Amniotic stem cell (primary cell): Measurements from ENCODE around the gene SAP25.
A peak's percentile ranks its signal among the peaks of the same experiment; 100 is the strongest.
"Not testable (repeated sequence)": the region's sequence is repeated elsewhere in the genome, so short reads cannot be mapped to it uniquely, and the experiment has no call there.

Experiments
- DNase-seq: peaks from one replicate; lab custom pipeline; 2025; lab: John Stamatoyannopoulos, UW

Gene SAP25

DNA sequence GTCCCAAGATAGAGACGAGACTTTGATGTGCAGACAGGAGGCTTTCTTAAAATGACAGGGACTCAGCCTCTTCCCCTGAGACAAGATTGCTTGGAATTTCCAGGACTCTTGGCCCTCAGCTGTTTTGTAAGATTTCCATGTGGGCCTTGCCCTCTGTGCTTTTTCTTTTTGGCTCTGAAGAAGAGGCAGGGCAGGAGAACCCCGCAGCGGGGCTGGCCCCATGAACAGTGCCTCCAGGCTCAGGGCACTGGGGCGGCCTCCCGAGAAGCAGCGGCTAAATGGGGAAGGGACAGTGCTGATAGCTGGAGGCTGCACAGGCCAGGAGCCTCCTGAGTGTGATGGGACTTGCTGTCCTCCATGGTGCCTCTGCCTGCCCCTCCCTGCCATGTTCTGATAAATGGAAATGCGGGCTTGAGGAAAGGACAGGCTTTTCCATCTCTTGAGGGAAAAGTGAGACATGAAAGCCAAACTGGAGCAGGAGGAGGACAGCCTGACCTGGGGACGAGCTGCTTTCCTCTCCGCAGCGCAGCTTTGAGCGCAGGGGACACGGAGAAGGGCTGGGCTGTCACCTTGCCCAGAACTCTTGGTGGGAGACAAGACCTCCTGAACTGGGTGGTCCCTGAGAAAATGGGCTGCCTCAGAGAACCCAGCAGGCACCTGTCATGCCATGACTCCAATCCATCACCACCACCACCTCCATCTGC, 12.1 kb downstream of the SAP25 start:
- no peak for DNase-seq

DNA sequence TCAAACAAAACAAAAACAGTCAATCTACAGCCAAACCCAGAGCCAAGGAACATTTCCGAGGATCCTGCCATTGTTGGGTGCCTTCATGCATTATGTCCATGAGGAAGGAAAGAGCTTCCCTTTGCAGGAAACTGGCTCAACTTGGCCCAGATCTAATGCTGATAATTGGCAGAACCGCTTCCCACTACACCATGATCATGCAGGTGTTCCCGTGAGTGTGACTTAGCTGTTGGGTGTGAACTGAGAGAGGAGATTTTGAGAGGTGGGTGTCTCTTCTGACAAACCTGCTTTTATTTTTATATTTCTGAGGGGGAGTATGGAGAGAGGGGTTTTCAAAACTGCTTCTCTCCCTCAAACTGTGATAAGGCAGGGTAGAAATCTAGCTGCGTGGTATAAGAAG, 14.6 kb downstream of the SAP25 start:
- DNase-seq = no peak

DNA sequence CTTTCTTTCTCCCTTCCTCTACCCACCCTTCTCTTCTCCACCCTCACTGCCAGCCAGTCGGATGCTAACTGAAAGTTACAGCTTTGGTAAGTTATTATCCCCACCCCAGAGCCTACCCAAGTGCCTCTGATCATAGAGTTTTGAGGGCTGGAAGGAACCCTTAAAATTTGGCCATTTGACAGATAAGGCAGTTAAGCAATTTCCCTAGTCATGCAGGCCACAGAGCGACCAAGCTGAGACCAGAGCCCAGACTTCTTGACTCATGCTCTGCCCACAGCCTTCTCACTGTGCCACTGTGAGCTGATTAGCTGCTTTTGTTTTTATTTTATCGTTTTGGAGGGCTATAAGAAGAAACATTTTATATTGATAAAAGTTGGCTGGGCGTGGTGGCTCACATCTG, 17.2 kb downstream of the SAP25 start:
- no peak for DNase-seq

DNA sequence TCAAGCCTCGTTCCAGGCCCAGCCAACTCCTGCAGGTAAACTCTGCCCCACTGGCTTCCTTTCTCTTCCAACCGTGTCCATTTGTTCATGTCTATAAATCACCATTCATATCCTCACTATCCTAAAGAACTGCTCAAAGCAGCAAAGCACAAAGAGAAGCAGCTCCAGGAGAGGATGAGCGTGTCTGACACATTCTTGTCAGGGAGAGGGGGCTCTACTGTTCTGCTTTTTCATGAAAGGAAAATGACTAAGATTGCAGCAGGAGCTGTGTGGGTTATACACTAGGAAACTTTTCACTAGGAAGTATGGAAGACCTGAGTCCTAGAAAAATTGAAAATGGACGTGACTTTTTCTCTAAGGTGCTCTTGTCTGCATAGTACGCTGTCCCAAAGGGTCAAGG, 18.0 kb downstream of the SAP25 start:
- no peak for DNase-seq

DNA sequence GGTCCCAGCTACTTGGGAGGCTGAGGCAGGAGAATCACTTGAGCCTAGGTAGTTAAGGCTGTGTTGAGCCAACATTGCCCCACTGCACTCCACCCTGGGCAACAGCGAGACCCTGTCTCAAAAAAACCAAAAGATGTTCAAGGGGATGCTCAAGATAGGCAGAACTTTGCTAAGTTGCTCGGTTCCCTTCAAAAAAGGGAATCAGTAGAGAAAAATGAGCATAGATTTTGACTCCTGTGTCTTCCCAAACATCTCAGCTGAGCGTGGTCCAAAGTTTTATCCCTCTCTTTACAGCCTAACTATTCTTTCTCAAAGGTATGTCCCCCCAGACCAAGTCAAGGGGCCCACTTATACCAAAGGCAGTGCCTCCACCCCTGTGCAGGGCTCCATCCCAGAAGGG, 20.7 kb downstream of the SAP25 start:
- DNase-seq = no peak

DNA sequence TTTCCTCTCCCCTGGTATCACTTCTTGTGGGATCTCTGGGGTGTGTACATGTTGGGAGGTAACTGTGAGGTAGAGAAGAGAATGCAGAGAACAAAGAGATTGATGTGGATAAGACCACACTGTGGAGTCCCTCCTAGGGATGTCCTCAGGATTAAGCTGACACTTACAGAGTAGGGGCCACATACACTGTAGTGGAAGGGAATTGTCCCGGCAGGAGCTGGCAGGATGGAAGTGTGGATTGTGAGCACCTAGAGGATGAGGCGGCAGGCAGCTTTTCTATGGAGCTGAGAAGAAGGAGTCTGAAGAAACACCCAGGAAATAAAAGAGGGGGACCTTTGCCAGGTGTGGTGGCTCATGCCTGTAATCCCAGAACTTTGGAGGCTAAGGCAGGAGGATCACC, 21.2 kb downstream of the SAP25 start:
- DNase-seq = no peak

DNA sequence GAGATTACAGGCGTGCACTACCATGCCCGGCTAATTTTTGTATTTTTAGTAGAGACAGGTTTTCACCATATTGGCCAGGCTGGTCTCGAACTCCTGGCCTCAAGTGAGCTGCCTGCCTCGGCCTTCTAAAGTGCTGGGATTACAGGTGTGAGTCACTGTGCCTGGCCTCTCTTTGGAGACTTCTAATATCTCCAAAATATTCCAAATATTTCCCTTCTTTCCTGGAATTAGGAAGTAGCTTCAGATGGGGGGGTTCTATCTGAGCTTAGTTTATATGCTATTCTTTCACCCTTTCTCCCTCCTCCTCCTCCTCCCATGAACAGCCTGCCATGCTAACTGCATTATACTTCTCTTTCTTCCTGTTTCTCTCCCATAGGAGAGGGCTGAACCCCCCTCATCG, 25.3 kb downstream of the SAP25 start:
- DNase-seq = not testable (repeated sequence)

DNA sequence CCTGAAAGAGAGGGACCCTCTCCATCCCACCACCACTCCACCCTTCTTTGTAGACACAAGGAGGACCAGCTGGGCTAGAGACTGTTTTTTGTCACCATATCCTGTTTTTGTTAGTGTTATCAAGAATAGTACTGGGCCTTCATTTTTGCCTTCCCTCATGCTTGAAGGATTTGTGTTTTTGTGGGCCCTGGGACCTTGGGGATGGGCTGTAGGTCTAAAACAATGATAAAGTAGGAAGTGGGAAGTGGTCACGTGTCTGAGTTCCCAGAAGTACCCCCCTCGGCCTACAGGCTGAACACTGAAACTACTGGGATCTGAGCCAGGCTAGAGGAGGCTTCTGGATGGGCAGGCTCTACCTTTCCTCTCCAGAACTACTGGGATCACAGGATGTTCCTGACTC, 25.8 kb downstream of the SAP25 start:
- DNase-seq = no peak

DNA sequence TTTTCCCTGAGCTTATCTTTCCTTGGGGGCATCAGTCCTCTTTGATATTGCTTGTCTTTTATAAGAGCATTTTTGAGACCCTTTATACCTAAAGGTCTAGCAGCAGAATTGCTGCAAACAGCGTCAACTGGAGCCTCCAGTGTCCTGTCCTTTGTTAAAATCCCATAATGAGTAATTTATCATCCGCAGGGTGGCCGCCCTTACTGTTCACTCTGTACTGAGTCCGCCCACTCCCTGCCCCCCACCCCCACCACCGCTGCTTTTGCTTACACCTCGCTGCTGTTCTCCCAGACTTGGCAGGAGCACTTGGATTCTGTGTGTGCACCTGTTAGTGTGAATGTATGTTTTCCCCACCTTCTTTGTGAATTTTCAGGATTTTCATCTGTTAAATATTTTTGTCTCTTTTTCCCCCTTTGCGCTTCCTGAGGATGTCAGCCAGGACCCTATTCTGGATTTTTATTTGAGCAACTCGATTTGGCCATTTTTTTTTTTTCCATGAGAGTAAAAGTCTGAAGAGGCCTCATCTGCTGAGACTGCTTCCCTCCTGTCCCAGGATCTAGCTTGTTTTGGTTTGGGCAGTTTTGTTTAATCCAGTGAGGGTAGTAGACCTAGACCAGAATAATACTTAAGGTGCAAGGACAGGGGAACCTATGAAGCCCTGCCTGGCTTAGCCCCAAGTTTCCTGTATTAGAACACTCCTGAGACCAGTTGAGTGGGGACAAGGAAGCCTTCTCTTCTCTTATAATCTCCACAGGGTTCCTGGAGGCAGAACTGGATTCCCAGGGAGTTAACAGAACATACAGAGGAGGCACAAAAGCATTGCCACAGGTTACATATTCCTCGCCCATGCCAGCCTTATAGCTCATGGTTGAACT, 26.5 kb downstream of the SAP25 start:
- DNase-seq = no peak

DNA sequence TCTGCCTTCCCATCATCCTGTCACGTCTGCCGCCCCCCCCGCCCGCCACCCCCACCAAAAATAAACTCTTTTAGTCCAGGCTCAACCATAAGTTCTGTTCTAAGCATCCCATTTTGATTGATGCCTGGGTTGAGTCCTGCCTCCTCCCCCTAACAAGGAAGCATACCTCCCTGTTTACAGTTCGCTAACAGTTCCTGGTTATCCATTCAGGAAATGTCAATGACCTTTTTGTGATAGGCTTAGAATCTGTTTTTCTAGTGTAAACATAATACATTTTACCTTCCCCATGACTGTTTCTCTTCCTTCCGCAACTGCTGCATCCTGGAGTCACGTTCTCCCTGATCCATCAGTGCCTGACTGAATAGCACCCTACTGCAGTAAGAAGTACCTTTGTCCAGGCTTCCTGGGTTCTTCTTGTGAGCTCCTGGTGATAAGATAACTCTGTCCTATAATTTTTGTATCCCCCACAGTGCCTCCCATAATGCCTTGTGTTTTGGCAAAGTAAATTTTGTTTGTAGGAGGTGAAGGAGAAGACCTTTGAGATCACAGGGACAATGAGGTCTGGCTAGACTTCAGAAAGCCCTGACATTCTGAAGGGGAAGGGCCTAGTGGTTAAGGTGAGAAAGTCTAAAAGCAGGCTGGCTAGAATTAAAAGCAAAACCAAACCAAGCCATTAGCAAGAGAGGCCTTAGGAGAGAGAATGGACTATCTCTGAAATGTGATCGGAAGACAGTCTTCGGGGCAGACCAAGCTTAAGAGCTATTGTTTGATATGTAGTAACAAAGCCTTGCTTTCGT, 27.4 kb downstream of the SAP25 start:
- DNase-seq = no peak

DNA sequence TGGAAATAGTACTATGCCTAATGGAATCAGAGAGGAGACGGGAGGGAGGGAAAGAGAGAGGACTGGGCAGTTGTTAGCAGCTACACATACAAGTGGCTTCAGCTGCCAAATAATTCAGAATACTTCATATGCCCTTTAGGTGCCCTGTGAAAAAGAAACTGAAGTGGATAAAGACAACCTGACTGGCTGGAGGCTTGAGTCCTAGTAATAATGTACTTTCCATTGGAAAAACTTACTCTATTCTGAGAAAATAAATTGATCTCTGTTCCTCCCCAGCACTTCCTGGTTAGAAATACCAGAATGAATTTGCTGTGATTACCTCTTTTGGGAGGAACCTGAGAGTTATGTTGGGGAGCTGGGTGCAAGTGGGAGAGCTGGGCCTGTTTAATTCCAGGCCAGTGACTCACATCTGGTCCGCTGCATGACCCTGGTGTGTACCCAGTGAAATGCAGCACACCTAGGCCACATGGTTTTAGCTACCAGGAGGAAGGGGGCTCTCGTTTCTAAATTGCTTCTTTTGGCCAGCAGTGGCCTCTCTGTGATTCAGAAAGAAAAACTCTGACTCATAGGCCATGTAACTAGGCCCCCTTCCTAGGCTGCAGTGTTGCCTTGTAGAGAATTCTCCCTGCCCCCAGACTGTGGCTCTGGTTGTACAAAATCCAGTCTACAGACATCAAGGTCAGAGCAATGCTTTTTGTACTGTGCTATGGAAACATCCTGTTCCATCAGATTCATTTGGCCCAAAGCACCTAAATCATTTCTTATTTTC, 28.2 kb downstream of the SAP25 start:
- peak; percentile 66 for DNase-seq

DNA sequence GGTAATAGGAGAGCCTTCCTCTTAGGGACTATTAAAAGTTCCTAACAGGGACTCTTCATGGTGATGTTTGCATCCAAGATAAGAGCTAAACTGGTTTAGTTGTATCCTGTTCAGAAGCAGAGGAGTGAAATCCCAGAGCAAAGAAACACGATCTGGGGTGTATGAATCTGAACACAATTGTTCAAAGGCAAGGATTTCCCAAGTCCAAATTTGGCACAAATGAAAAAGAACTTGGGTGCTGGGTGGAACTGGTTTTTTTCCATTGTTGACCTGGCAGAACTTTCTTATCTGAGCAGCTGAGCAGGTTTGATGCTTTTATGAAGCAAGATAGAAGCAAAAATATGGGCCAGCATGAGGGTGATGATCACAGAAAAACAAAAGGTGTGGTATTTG, 28.7 kb downstream of the SAP25 start:
- DNase-seq = no peak

DNA sequence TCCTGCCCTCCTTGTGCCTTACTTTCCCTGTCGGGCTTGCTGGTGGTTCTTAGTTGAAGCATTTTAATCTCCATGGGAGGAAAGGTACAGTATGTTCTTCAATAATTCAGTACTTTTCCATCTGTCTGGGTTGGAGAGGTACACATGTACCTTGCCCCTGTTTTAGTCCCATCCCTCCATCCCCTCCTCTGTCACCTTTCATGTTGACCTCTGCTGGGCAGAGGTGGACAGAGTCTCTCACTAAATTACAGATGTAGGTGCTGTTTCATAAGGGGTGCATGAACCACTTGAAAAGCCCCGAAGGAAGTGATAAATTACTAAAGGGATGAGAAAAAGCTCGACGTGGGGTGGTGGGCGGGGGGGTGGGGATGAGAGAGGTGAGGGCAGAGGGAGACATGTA, 29.3 kb downstream of the SAP25 start:
- no peak for DNase-seq

DNA sequence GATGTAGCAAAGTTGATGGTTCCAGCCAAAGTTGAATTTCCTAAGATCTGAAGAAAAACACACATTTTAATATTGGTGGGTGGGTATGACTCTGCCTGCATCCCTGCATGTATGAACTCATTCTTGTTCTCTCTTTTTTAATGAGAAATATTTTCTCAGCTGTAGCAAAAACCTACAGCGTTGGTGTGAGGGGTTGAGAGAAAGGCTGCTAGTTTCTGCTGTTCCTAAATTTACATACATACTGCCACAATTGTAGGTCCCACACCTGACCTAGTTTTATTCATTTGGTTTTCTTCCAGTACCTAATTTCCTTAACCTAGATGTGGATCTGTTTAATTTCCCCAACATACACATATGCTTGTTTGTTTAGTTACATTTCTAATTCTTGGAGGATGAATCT, 30.1 kb downstream of the SAP25 start:
- DNase-seq = no peak

DNA sequence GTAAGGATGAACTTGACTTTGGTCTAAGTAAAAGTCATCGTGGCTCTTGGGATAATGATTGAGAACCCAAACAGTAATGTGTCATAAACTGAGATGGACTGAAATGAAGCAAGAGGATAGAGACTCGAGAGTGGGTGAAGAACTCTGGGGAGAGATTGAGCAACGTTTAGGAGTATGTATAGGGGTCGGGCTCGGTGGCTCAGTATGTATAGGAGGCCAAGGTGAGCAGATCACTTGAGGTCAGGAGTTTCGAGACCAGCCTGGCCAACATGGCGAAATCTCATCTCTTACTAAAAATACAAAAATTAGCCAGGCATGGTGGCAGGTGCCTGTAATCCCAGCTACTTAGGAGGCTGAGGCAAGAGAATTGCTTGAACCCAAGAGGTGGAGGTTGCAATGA, 32.4 kb downstream of the SAP25 start:
- not testable (repeated sequence) for DNase-seq

DNA sequence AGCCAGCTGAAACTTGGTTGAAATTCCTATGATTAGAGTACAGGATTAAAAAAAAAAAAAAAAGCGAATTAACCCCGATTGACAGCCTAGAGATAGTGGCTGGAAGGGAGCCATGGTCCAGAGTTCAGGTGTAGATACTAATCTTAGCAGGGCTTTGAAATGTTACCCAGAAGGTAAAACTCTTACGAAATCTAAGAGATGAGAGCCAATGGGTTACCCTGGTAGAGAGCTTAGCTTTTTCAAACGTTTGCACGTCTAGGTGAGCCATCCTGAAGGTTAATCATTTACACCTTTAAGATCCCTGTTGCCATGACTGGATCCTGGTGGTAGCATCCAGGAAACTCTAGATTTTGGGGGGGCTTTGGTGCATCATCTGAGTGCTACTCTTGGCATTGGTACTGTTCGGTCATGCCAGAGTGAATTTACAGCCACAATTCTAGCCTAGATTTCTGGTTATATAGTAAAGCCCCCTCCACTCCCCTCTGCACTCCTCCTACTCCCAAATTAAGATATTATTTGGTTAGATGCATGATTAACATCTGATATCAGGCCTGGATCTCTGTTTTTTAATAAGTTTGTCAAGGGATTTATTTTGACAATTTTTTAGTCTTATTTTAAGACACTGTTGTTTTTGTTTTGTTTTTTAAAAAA, 33.5 kb downstream of the SAP25 start:
- DNase-seq = no peak

DNA sequence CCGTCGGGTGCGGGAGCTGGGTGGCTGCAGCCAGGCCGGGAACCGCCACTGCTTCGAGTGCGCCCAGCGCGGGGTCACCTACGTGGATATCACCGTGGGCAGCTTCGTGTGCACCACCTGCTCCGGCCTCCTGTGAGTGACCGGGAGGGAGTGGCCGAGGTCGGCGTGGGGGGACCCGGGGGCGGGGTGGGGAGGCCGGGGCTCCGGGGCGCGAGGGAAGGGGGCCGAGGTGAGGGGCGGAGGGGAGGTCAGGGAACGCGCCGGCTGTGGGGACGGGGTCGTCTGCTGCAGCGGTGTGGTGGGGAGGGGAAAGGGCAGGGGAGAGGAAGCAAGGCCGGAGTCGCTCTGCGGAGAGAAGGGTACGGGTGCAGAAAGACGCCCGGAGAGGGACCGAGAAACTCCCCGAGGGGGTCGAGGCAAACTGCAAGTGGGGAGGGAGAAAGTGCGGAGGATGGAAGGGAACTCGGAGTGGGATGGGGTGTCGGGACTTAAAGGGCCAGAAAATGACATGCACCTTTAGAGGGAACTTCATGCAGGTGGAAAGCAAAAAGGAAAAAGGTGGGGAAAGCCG, 34.2 kb downstream of the SAP25 start:
- no peak for DNase-seq

DNA sequence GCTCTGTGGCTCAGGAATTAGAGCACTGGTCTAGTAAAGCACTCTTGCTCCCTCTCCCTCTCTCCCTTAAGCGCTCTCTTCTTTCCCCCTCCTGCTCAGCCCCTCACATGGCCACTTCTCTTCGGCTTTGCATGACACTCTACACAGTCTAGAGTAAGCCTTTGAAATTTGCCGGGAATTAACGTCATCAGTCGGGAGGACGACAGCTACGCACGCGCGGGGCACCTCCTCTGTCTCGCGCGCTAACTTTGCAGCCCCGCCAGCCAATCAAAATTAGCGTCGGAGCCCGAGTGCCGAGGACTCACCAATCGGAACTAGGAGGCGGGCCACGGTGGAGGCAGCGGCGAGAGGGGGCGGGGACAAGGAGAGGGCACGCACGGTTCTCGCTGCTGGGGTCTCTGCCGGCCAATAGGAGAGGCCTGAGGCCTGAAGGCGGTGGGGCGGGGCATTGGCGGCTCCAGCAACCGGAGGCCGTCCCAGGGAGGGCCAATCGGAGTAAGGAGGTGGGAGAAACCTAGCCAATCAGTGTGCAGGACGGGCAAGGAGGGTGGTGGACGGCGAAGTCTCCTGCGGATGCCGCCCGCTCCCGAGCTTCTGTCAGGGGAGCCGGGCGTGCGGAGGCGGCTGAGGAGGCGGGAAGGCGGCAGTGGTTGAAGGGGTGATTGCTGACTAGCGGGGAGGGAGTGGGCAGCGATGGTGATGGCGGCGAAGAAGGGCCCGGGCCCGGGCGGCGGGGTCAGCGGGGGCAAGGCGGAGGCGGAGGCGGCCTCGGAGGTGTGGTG, 34.9 kb downstream of the SAP25 start, which contains the start of gene AGFG2:
AGFG2 (plus strand) TSS at position 550 of the 782 bp plus-strand sequence; CDS start at position 694, 144 bp downstream.
- DNase-seq = peak; percentile 100

DNA sequence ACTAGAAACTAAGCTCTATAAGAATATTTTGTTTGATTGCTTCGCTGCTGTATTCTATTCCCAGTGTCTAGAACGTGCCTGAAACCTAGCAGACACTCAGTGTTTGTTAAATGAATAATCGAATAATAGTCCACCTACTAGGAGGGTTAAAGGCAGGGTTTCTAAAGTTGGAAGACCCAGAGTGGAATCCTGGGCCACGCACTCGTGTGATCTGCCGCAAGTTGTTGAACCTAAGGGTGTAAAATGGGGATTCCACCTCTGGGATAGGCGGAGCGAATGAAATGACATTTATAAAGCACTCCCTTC, 35.4 kb downstream of the SAP25 start:
- DNase-seq = no peak

DNA sequence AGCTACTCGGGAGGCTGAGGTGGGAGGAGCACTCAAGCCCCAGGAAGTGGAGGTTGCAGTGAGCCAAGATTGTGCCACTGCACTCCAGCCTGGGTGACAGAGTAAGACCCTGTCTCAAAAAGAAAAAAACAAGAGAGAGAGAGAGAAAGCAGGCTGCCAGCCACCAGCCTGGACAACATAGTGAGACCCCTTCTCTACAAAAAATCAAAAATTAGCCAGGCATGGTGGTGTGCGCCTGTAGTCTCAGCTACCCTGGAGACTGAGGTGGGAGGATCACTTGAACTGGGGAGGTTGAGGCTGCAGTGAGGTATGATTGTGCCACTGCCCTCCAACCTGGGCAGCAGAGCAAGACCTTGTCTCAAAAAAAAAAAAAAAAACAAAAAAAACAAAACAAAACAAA, 37.0 kb downstream of the SAP25 start:
- DNase-seq = not testable (repeated sequence)
